Fibroblast of lung (primary cell): ENCODE data around the gene FIBIN. TPM values are rescaled to one million over a fixed set of nuclear protein-coding genes. Genes with fewer than 3 reads are reported as not detected.

Source experiments
- DNase-seq, 2 donors: peaks; one replicate each; pipeline versions ENCODE4 v3.0.0 to v3.0.0-alpha.2; 2010; ENCODE audit warnings: low read depth in 2 of 2
- H2AFZ ChIP-seq: 2 replicates; pipeline ENCODE4 v1.5.1; 2012; ENCODE audit warnings: low read length, control low read depth, inconsistent platforms
- H3K27ac ChIP-seq: 2 replicates; pipeline ENCODE4 v1.5.1; 2011; ENCODE audit warnings: low read length, control low read depth; ENCODE audit not compliant: insufficient read depth
- H3K27me3 ChIP-seq: 2 replicates; pipeline ENCODE4 v1.5.1; 2011; ENCODE audit warnings: mild to moderate bottlenecking, low read length; ENCODE audit not compliant: control insufficient read depth, insufficient read depth
- H3K36me3 ChIP-seq: 2 replicates; pipeline ENCODE4 v1.5.1; 2011; ENCODE audit warnings: low read length; ENCODE audit not compliant: control insufficient read depth, insufficient read depth
- H3K4me1 ChIP-seq: 2 replicates; pipeline ENCODE4 v1.5.1; 2011; ENCODE audit warnings: low read length; ENCODE audit not compliant: control insufficient read depth, insufficient read depth; ENCODE audit errors: extremely low read depth
- H3K4me2 ChIP-seq: 2 replicates; pipeline ENCODE4 v1.5.1; 2011; ENCODE audit warnings: low read length, control low read depth; ENCODE audit not compliant: insufficient read depth; ENCODE audit errors: extremely low read depth
- H3K4me3 ChIP-seq, 4 experiments: fragments of 200-600 bp in 1 of 4; sonication (generic) in 1 of 4; replicated peaks in 1 of 4; 2 replicates each; pipeline ENCODE4 v1.5.1; 2011 to 2016; ENCODE audit warnings: low read length in 4 of 4, low read depth in 3 of 4, mild to moderate bottlenecking in 3 of 4, control low read depth in 2 of 4, inconsistent platforms in 1 of 4, mixed read lengths in 1 of 4; ENCODE audit not compliant: insufficient read depth in 1 of 4; ENCODE audit errors: control extremely low read depth in 1 of 4
- H3K79me2 ChIP-seq: 2 replicates; pipeline ENCODE4 v1.5.1; 2012; ENCODE audit warnings: mild to moderate bottlenecking, low read length, inconsistent platforms; ENCODE audit not compliant: control insufficient read depth, insufficient read depth
- H3K9ac ChIP-seq: 2 replicates; pipeline ENCODE4 v1.5.1; 2011; ENCODE audit warnings: mild to moderate bottlenecking, low read length, control low read depth; ENCODE audit not compliant: insufficient read depth
- H3K9me3 ChIP-seq: 2 replicates; pipeline ENCODE4 v1.5.1; 2012; ENCODE audit warnings: low read depth, low read length; ENCODE audit not compliant: control insufficient read depth, insufficient read depth
- H4K20me1 ChIP-seq: 2 replicates; pipeline ENCODE4 v1.5.1; 2011; ENCODE audit warnings: low read length; ENCODE audit not compliant: control insufficient read depth, insufficient read depth; ENCODE audit errors: extremely low read depth
- EZH2 ChIP-seq: IDR thresholded peaks from 2 replicates; pipeline ENCODE4 v1.5.1; 2012; ENCODE audit warnings: low read length, control low read depth, mild to moderate bottlenecking; ENCODE audit errors: missing control alignments
- polyA plus RNA-seq, 2 donors: library from polyadenylated mRNA; depleted of rRNA in 1 of 2; stranded (reverse) in 1 of 2; unstranded in 1 of 2; fragments of >200 nt; gene quantifications; 2 replicates each; pipeline ENCODE4 v1.2.1, GENCODE V29; 2011 to 2012; ENCODE audit warnings: missing spikeins in 1 of 2
- total RNA-seq: library from RNA; depleted of rRNA; stranded (reverse); fragments of >200 nt; gene quantifications from 2 replicates; pipeline ENCODE4 v1.2.1, GENCODE V29; 2014
- TF ChIP-seq, protein P1 (sequence below), 2 donors: IDR thresholded peaks in 1 of 2; conservative IDR thresholded peaks in 1 of 2; 1 replicate in 1 of 2; 2 replicates in 1 of 2; pipeline ENCODE4 v1.5.1; 2011 to 2012; ENCODE audit warnings: low read length in 2 of 2, control low read depth in 1 of 2, inconsistent platforms in 1 of 2, low read depth in 1 of 2, mild to moderate bottlenecking in 1 of 2

Gene FIBIN
- total and polyA plus RNA-seq, 2 donors (not counting 1 experiment from before 2014, with no cell fraction given), result 14.9 to 89.8 TPM

DNA sequence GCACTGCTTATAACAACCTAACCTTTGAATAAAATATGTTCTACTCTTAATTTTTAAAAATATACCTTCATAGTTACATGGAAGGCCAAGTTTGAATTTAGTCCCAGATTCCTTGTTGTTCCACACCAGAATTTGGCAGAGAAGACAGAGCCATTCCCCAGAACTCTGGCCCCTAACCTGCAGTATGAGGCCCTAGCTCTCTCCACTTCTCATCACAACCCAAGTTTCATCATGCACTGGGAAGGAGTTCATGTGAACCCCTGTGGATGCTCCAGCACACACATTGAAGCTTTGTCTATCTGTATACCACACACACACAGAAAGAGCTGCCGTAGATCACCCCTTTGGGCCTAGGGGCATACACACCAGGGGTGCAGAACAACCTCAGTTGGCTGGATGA lies 36.1 kb downstream of the FIBIN start:
- H3K36me3 ChIP-seq, result no peaks in the 10 kb centered on the region
- no peak for DNase-seq
- no peak overlapping the region for H2AFZ ChIP-seq
- H3K9ac ChIP-seq, result no peak overlapping the region
- no peak for TF ChIP-seq EZH2
- TF ChIP-seq, protein P1, sequence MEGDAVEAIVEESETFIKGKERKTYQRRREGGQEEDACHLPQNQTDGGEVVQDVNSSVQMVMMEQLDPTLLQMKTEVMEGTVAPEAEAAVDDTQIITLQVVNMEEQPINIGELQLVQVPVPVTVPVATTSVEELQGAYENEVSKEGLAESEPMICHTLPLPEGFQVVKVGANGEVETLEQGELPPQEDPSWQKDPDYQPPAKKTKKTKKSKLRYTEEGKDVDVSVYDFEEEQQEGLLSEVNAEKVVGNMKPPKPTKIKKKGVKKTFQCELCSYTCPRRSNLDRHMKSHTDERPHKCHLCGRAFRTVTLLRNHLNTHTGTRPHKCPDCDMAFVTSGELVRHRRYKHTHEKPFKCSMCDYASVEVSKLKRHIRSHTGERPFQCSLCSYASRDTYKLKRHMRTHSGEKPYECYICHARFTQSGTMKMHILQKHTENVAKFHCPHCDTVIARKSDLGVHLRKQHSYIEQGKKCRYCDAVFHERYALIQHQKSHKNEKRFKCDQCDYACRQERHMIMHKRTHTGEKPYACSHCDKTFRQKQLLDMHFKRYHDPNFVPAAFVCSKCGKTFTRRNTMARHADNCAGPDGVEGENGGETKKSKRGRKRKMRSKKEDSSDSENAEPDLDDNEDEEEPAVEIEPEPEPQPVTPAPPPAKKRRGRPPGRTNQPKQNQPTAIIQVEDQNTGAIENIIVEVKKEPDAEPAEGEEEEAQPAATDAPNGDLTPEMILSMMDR (conservative IDR thresholded peaks at IDR 0.05 in 1 of 2, IDR thresholded peaks at IDR 0.05 in 1 of 2; ENCODE audit: low read depth in 1 of 2, low read length in 2 of 2), result no peak
- no peak overlapping the region for H3K4me2 ChIP-seq
- H3K27ac ChIP-seq, result no peak overlapping the region
- no peaks in the 10 kb centered on the region for H3K4me1 ChIP-seq
- H3K9me3 ChIP-seq, result no peaks in the 10 kb centered on the region
- no peaks in the 10 kb centered on the region for H3K27me3 ChIP-seq
- no peaks in the 10 kb centered on the region for H4K20me1 ChIP-seq
- no peaks in the 10 kb centered on the region for H3K79me2 ChIP-seq
- H3K4me3 ChIP-seq, result no peak overlapping the region

DNA sequence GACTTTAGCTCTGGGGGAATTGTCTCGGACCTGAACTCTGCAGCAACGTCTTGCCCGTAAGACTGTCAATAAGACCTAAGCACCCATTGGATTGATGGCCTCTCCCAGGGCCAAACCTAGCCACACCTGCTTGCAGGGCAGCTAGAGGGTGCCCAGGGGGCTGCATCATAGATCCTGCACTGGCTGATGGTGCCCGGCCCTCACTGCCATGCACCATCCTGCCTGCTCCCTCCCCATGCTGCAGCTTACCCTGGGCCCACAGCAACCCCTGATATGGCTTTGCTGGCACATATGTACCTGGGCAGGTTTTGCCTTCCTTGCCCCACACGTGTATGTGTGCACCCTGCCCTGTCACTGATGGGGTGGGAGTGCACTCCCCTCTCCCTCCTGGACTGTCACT lies 37.8 kb downstream of the FIBIN start:
- Histone ChIP-seq H3K4me3 (no peak overlapping the region), H3K4me1 (no peaks in the 10 kb centered on the region), H3K27ac (no peak overlapping the region), H2AFZ (no peak overlapping the region), H3K36me3 (no peaks in the 10 kb centered on the region), H3K27me3 (no peaks in the 10 kb centered on the region), H3K9ac (no peak overlapping the region), H3K9me3 (no peaks in the 10 kb centered on the region), H3K79me2 (no peaks in the 10 kb centered on the region), H4K20me1 (no peaks in the 10 kb centered on the region), H3K4me2 (no peak overlapping the region)
- TF ChIP-seq, protein P1 (conservative IDR thresholded peaks at IDR 0.05 in 1 of 2, IDR thresholded peaks at IDR 0.05 in 1 of 2; ENCODE audit: low read depth in 1 of 2, low read length in 2 of 2), result no peak
- no peak for TF ChIP-seq EZH2
- DNase-seq, result no peak

DNA sequence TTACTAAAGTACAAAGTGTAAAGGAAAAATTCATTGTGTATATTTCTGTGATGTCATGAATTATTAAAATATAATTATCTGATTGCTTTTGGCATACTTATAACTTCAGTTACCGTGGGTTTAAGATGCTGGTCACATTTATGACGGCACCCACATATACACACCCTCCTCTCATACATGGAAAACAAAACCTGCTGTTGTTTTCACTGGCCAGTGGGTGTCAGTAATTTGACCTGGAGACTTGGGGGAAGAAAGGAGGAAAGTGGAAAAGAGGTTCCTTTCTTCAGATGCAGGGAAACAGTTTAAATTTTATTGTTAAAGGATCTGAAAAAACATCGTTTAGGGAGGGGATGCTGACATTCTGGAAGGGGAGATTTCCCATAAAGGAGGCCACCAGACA lies 46.0 kb downstream of the FIBIN start:
- H3K4me2 ChIP-seq, result no peak overlapping the region
- no peaks in the 10 kb centered on the region for H3K27me3 ChIP-seq
- H3K36me3 ChIP-seq, result no peaks in the 10 kb centered on the region
- no peaks in the 10 kb centered on the region for H3K9me3 ChIP-seq
- H4K20me1 ChIP-seq, result no peaks in the 10 kb centered on the region
- no peak for DNase-seq
- no peak overlapping the region for H3K4me3 ChIP-seq
- H3K27ac ChIP-seq, result no peak overlapping the region
- no peaks in the 10 kb centered on the region for H3K4me1 ChIP-seq
- H3K9ac ChIP-seq, result no peak overlapping the region
- no peak overlapping the region for H2AFZ ChIP-seq
- no peaks in the 10 kb centered on the region for H3K79me2 ChIP-seq
- TF ChIP-seq, protein P1 (conservative IDR thresholded peaks at IDR 0.05 in 1 of 2, IDR thresholded peaks at IDR 0.05 in 1 of 2; ENCODE audit: low read depth in 1 of 2, low read length in 2 of 2), result peak in 1 of 2 donors; percentile 16
- TF ChIP-seq EZH2, result no peak
